ENCODE results near the gene PAEP. TPM values are rescaled to one million over a fixed set of nuclear protein-coding genes. Genes with fewer than 3 reads are reported as not detected.
A peak's percentile ranks its signal among the peaks of the same experiment; 100 is the strongest.

Gene PAEP
- total and polyA plus RNA-seq, 7 donors, result not detected

DNA sequence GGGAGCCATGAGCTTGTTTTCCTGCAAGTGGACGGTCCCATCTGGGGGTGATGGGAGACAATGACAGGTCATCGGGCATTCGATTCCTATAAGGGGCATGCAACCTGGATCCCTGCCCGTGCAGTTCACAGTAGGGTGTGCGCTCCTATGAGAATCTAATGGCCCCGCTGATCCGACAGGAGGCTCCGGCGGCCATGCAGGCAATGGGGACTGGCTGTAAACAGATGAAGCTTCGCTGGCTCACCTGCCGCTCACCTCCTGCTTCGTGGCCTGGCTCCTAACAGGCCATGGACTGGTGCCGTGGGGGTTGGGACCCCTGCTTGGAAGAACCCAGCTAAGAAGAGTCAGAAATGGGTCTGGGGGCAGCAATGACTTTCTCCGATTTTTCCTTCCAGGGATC, 21.0 kb downstream of the PAEP start:
- TF ChIP-seq CTCF (IDR thresholded peaks at IDR 0.05) (no peak), POLR2AphosphoS5 (IDR thresholded peaks at IDR 0.05) (no peak), EP300 (IDR thresholded peaks at IDR 0.05) (no peak)
- 88 to 90% methylated on average over 14 of the region's 14 CpGs for WGBS, 2 donors
- no peaks in the 10 kb centered on the region for H3K36me3 ChIP-seq
- H3K4me1 ChIP-seq, result no peaks in the 10 kb centered on the region
- DNase-seq, result no peak
- intact Hi-C loops (cut with DNase I), result no loop called here
- H3K4me3 ChIP-seq, result no peak overlapping the region
- H3K27ac ChIP-seq, result no peak overlapping the region
- peaks cover 0 to 2% (median 0%) of the 10 kb centered on the region in 4 donors for H3K9me3 ChIP-seq
- H3K27me3 ChIP-seq, result peaks cover 0 to 19% (median 0%) of the 10 kb centered on the region in 3 donors

DNA sequence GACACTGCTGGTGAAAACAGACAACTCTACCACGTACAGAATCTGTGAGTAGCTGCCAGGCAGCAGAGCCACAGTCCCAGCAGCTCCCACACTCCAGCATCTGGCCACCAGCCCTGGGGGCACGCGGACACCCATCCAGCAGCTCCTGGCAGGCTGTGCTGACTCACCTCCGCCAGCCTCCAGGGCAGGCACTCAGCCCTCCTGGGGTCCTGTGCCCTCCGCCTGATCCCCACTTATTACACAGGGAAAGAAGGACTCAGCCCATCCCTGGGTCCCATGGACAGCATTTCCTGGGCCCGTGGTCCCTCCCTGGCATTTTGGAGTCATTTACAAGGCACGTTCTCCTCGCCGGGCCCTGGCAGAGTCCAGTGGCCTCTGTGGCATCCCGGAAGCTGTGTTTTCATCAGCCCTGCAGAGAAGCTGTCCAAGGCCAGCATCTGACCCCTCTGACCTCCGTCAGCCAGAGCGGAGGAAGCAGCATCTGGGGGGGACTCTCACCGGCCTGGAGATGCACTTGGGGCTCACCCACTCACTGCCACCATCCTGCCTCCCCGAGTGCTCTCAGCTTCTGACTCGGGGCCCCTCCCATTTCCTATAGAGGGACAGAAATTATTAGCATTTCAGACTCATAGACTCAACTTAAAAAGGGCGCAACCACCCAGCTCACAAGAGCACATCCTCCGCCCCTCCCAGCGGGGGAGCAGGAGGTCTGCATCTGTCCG, 21.6 kb downstream of the PAEP start:
- TF ChIP-seq EP300 (IDR thresholded peaks at IDR 0.05) (no peak), CTCF (IDR thresholded peaks at IDR 0.05) (no peak), POLR2A (IDR thresholded peaks at IDR 0.05) (no peak), POLR2AphosphoS5 (IDR thresholded peaks at IDR 0.05) (no peak)
- Histone ChIP-seq H3K4me1 (no peaks in the 10 kb centered on the region), H3K27ac (no peak overlapping the region), H3K27me3 (peaks cover 0 to 19% (median 0%) of the 10 kb centered on the region in 3 donors), H3K36me3 (no peaks in the 10 kb centered on the region), H3K4me3 (no peak overlapping the region), H3K9me3 (peaks cover 0 to 2% (median 0%) of the 10 kb centered on the region in 4 donors)
- DNase-seq, result no peak
- 69 to 75% methylated on average over 19 of the region's 19 CpGs for WGBS, 2 donors
- intact Hi-C loops (cut with DNase I), result no loop called here

DNA sequence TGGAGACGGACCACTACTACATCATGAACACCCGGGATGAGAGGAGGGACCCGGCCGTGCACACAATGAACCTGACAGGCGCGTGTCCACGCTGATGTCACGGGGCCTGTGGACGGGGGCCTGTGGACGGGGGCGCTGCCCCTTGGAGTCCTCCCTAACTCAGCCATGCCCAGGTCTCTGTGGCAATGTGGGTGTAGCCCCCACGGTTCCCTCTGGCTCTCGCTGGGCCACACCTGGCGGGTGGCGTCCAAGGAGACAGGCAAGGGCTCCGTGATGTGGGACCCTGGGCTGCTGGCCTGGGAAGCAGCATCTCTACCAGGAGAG, 22.1 kb downstream of the PAEP start:
- WGBS, 2 donors, result 85 to 90% methylated on average over 16 of the region's 16 CpGs
- H3K36me3 ChIP-seq, result no peaks in the 10 kb centered on the region
- peaks cover 0 to 2% (median 0%) of the 10 kb centered on the region in 4 donors for H3K9me3 ChIP-seq
- no peak overlapping the region for H3K4me3 ChIP-seq
- H3K4me1 ChIP-seq, result no peaks in the 10 kb centered on the region
- intact Hi-C loops (cut with DNase I), result no loop called here
- no peak overlapping the region for H3K27ac ChIP-seq
- DNase-seq, result no peak
- TF ChIP-seq POLR2AphosphoS5 (IDR thresholded peaks at IDR 0.05), result no peak
- TF ChIP-seq CTCF (IDR thresholded peaks at IDR 0.05), result no peak
- no peak for TF ChIP-seq EP300 (IDR thresholded peaks at IDR 0.05)
- no peak for TF ChIP-seq POLR2A (IDR thresholded peaks at IDR 0.05)
- peaks cover 0 to 19% (median 0%) of the 10 kb centered on the region in 3 donors for H3K27me3 ChIP-seq

- Histone ChIP-seq H3K36me3 (no peaks in the 10 kb centered on the region), H3K4me3 (no peak overlapping the region), H3K27ac (no peak overlapping the region), H3K27me3 (peaks cover 0 to 19% (median 0%) of the 10 kb centered on the region in 3 donors), H3K9me3 (no peaks in the 10 kb centered on the region), H3K4me1 (no peaks in the 10 kb centered on the region)
- TF ChIP-seq EP300 (IDR thresholded peaks at IDR 0.05) (no peak), CTCF (IDR thresholded peaks at IDR 0.05) (no peak), POLR2AphosphoS5 (IDR thresholded peaks at IDR 0.05) (no peak), POLR2A (IDR thresholded peaks at IDR 0.05) (no peak)
- 45 to 65% methylated on average over 5 of the region's 5 CpGs for WGBS, 2 donors
- peak; percentile 41 for DNase-seq
- intact Hi-C loops (cut with DNase I), result no loop called here
These were observed 22.8 kb downstream of the PAEP start for GRCh38 chr9:135584371-135584770.

DNA sequence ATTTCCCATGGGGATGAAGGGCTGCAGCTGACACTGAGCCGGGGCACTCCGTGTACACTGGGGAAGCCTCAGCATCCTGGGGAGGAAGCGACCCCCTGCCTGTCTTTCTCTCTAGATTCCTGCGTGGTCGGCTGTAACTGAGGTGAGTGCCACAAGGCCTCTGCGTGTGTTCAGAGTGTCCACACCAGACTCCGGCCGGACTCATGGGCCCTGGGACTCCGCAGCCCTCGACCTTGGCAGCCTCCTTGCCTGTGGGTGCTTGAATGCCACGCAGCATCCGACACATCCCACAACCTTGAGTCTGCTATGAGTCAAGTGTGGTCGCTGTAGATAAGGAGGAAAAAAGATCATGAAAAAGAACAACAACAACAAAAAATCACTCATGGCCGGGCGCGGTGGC, 23.4 kb downstream of the PAEP start:
- 65 to 76% methylated on average over 16 of the region's 16 CpGs for WGBS, 2 donors
- DNase-seq, result peak; percentile 51
- H3K4me1 ChIP-seq, result no peaks in the 10 kb centered on the region
- peaks cover 0 to 23% (median 0%) of the 10 kb centered on the region in 3 donors for H3K27me3 ChIP-seq
- H3K36me3 ChIP-seq, result no peaks in the 10 kb centered on the region
- no peak overlapping the region for H3K4me3 ChIP-seq
- intact Hi-C loops (cut with DNase I), result no loop called here
- TF ChIP-seq POLR2A (IDR thresholded peaks at IDR 0.05) (no peak), POLR2AphosphoS5 (IDR thresholded peaks at IDR 0.05) (no peak), EP300 (IDR thresholded peaks at IDR 0.05) (no peak), CTCF (IDR thresholded peaks at IDR 0.05) (no peak)
- H3K9me3 ChIP-seq, result no peaks in the 10 kb centered on the region
- no peak overlapping the region for H3K27ac ChIP-seq
